ENCODE measurements around the gene TAF8.
A peak's percentile ranks its signal among the peaks of the same experiment; 100 is the strongest.

Gene TAF8

GRCh38 chr6:42100029-42100901 is 49.9 kb downstream of the TAF8 start:
- DNase-seq, result no peak

GRCh38 chr6:42101186-42101657 is 50.9 kb downstream of the TAF8 start:
- no peak for DNase-seq

DNA sequence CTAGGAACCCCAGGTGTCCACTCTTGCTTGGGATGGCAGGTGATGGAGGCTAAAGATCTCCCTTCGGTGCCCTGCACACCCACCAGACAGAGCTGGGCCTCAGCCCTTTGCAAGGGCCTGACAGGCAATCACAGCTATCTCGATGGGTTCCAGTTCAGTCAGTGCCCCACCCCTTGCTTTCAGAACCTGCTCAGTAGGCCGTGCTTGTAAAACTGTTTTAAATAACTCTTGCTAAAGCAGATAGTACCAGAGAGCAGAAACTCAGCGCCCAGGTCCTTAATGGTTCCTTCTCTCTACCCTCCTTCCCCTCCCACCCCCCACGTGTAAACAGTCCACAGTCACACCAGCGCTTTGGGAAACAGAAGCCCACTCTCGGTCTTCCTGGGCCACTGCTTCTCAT is 52.9 kb downstream of the TAF8 start:
- DNase-seq, result no peak

DNA sequence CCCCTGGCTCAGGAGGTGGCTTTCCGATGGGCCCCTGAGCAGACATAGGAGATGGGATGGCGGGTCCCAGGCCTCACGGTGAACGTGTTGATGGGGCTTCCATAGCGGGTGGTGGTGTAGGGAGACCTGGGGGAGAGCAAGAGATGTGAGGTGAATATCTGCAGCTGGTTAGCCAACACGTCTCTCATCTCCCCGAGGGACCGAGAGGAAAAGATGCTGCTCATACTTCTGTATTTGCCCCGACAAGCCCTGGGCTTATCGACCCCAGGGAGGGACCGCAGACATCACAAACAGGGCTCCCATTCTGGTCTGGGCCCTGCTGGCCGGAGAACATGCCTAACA is 53.4 kb downstream of the TAF8 start:
- no peak for DNase-seq

DNA sequence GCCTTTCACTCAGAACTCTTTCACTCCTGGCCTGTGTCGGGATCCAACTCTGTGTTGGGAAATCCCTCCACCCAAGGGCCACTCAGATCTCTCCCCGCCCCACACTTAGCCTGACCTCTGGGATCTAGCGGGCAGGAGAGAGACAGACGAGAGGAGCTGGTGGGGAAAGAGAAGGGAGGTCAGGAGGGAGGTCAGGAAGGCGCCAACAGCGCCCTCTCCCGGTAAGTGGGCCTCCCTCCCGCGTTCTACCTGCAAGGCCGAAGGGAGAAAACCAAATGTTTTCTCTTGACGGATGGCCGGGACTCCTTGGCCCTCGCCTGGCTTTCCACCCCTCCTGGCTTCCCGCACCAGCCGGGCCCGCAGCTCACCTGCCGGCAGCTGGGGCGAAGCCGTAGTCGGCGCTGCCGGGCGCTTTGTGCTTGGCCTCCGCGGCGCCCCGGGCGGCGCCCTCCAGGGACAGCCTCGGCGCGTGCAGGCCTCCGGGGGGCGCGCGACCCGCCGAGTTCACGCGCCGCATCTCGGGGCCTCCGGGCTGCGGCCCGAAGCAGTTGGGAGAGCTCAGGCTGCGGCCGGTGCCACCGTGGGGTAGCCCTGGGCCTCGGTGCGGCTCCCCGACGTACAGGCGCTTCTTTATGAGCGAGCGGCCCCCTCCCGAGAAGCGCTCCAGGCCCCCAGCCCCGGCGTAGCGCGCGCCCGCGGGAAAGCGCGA is 53.9 kb downstream of the TAF8 start:
- peak; percentile 58 for DNase-seq

DNA sequence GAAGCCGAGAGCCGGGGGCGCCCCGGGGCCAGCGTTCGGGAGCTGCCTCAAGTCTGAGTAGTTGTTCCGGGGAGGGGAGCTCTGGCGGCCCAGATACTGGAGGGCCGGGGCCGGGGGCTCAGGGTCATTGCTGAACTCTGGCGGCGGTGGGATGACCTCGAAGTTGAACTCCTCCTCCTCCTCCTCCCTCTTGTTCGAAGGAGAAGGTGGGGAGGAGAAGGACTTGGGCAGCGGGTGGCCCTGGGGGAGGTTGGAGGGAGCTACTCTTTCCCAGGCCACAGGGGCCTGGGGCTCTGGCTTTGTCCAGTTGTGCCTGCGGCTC is 54.4 kb downstream of the TAF8 start:
- no peak for DNase-seq

- no peak for DNase-seq
Measured at GRCh38 chr6:42105156-42105648, 54.9 kb downstream of the TAF8 start.

- no peak for DNase-seq
Measured at GRCh38 chr6:42105709-42106108, 55.4 kb downstream of the TAF8 start.

- DNase-seq, result no peak
Measured at GRCh38 chr6:42106112-42107023, 56.0 kb downstream of the TAF8 start.

GRCh38 chr6:42108071-42108470 is 57.7 kb downstream of the TAF8 start:
- DNase-seq, result no peak

DNA sequence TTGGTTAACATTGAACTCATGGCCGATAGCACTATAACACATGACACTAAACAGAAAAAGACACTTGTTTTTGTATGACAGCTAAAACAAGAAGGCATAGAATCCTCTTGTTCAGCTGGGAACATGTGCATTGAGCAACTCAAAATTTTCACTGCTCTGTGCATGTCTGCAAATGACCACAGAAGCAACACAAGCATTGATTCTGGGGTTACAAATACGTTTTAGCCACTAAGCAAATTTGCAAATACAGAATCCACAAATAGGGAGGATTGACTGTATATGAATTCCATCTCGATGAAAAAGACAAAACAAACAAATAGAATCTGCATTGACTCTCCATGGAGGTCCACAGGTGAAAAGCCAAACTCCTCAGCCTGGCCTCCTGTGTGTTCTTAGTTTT is 60.4 kb downstream of the TAF8 start:
- DNase-seq, result no peak

GRCh38 chr6:42112351-42112750 is 62.0 kb downstream of the TAF8 start:
- DNase-seq, result no peak

DNA sequence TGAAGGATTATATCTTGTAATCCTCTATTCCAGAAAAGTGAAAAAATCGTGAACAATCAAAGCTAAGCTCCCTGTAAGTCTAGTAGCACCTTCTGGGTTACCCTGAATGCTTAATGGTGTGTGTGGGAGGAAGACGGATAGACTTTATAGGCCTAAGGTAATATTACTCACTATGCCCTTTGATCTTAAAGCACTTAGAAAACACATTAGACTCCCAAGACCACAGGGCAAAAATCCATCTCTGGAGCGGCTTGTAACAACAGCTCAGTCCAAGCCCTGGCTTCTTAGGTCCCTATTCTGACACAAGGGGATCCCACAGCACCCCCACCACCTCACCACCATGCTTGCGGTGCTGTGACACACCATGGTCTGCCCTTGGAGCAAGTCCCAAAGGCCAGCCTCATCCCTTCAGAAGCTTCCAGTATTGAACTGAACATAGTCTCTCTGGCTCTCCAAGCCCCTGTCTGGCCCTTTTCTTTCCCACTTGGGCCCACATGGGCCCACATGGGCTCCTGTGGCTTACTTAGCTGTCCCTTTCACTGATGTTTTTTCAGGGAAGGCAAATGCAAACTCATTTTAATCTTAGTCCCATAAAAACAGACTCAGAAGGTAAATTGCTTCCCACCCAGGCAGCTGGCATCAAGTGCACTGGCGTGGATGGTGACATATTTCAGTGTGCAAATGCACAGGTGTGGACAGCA is 63.8 kb downstream of the TAF8 start:
- no peak for DNase-seq

DNA sequence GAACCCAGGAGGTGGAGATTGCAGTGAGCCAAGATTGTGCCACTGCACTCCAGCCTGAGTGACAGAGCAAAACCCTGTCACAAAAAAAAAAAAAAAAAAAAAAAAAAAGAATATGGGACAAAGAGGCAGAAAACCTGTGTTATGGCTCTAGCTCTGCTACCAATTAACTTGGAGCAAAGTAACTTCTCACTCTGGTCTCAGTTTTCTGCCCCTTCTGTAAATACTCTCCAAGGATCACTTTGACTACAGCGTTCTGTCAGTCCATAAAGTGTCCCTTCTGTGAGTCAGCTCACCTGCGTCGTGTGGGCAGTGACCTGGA is 67.5 kb downstream of the TAF8 start:
- no peak for DNase-seq

DNA sequence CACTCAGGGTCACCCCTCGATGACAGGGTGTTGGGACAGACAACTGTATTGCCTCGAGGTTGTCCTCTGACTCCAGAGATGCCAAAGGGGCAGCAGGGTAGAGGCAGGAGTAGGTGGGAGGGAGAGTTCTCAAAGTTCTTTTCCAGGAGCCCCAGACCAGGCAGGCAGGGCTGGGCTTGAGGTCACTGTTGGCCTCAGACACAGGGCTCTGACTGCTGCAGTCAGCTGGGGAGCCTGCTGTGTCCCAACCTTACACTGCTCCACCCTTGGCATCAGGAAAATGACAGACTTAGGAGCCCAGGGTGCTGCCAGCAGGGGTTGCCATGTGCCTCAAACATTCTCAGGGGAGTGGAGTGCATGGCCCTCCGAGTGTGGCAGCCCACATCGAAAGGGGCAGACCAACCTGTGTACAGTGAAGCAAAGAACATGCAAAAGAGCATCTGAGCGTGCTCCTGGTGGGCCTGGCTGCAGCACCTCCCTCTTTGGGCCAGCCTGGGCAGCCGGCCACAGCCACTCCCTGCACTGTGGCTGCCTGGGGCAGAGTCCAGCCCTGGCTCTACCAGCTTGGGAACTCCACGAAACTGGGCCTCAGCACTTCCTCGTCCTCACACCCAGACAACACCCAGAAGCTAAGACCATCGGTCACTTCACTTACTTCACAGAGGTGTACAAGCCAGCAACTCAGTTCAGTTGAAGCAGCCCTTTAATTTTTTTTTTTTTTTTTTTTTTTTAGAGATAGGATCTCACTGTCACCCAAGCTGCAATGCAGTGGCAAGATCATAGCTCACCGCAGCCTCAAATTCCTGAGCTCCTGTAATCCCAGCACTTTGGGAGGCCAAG is 68.1 kb downstream of the TAF8 start:
- DNase-seq, result peak; percentile 57

DNA sequence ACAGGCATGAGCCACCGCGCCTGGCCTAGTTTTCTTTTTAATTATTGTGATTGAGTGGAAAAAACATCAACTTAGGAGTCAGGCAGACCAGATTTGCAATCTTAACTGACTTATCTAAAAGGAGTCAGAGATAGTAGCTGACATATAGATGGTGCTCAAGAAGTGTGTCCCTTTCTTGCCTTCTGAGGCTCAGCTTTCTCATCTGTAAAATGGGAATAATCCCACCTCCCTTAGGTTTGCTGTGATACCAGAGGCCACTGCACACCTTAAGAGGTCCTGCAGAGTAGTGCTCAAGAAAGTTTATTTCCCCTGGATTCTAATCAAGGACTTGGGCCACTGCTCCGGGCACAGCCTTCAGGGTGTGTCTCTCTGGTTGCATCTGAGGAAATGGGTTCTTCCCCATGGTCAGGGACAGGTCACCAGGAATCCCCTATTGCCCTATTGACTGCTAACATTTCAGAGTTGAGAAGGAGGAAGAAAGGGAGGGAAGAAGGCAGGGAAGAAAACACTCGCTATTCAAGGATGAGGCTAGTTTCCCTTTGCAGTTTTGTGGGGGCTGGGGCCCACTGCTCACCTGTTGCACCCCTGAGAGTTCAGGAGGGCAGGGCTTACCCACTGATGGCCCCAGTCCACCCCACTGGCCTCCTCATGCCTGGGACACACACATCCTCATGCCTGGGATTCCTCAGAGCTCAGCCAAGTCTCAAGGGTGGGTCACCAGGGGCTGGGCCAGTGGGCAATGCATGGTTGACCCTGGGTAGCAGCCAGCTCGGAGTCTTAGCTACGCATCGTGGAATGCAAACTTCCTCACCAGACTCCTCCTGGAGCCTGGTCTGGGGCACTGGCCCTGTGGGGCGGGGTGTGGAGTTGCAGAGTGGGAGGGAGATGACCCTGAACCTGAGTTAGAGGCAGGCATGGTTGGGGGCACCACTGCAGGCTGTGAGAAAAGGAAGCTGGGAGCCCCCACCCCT is 70.9 kb downstream of the TAF8 start:
- DNase-seq, result no peak

DNA sequence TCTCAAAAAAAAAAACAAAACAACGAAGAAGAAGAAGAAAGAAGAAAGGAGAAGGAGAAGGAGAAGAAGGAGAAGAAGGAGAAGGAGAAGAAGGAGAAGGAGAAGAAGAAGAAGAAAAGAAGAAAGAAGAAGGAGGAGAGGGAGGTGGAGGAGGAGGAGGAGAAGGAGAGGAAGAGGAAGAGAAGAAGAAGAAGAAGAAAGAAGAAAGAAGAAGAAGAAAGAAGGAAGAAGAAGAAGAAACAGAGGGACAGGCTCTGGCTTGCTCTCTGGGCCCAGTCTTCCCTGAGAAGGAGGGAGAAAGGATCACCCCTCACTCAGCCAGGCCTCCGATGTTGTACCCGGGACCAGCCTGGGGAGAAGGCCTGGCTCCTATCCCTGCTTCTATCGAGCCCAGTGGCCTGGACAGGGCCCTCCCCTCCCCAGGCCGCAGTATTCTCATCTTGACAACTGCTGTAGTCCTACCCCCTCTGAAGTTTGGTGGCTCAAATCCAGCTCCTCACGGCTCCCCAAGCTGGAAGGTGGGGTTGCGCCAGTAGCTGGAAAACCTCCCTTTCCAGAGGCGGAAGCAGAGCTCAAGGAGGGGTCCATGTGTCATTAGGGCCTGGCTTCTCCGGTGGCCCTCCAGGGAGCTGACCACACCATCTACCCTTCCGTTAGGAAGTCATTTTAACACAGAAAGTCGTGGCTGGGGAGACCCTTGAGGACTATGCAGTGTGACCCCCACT is 73.2 kb downstream of the TAF8 start:
- DNase-seq, result no peak

- DNase-seq, result no peak
Measured at GRCh38 chr6:42124223-42124836, 74.0 kb downstream of the TAF8 start.

- DNase-seq, result no peak
Measured at GRCh38 chr6:42125231-42125630, 74.9 kb downstream of the TAF8 start.

Measured in left hindlimb (tissue), 1 donor.